A549 treated with Hydrocortisone at 1 μM for 4 hours (cell line): ENCODE data around the gene GPBAR1. TPM values are rescaled to one million over a fixed set of nuclear protein-coding genes. Genes with fewer than 3 reads are reported as not detected.

Experiments
- total RNA-seq: library from RNA; stranded (reverse); fragments of 200-300 nt; extraction: Qiagen RNA extraction; gene quantifications from 5 replicates; pipeline ENCODE4 v1.2.3, GENCODE V29; 2022

The GPBAR1 gene, protein sequence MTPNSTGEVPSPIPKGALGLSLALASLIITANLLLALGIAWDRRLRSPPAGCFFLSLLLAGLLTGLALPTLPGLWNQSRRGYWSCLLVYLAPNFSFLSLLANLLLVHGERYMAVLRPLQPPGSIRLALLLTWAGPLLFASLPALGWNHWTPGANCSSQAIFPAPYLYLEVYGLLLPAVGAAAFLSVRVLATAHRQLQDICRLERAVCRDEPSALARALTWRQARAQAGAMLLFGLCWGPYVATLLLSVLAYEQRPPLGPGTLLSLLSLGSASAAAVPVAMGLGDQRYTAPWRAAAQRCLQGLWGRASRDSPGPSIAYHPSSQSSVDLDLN
- total RNA-seq, result 0.14 to 0.29 TPM (median 0.18 TPM) in 5 replicates

DNA sequence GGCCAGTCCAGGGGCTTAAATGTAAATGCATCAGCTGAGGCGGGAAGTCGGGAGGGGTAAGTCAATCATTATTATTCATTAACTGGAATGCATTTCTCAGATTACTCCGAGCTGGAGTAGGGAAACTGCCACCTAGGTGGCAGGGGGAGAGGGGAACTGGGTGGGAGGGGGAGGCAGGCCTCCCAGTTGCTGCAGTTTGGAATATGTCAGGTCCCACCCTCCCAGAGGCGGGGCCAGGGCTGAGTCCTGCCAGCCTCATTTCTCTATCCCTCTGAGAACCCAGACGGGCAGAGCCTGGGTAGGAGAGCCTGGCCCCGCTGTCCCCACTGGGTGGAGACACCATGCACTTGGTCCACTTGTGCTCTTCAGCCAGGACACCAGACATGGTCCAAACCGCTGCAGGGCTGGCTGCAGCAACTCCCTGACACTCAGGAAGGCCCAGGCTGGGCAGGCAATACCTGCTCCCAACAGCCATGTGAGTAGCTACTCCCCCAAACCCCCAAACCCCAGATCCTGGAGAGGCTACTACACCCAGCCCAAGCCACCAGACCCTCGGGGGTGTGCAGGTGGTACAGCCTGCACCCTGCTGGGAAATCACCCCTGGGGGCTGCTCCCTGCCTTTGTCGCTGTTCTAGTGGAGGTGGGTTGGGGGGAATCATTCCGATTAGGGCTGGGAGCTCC, at the start of gene GPBAR1:
Gene GPBAR1 (plus strand): TSS at position 274 of the 681 bp plus-strand sequence. CDS start 1,710 bp downstream, outside the sequence.

DNA sequence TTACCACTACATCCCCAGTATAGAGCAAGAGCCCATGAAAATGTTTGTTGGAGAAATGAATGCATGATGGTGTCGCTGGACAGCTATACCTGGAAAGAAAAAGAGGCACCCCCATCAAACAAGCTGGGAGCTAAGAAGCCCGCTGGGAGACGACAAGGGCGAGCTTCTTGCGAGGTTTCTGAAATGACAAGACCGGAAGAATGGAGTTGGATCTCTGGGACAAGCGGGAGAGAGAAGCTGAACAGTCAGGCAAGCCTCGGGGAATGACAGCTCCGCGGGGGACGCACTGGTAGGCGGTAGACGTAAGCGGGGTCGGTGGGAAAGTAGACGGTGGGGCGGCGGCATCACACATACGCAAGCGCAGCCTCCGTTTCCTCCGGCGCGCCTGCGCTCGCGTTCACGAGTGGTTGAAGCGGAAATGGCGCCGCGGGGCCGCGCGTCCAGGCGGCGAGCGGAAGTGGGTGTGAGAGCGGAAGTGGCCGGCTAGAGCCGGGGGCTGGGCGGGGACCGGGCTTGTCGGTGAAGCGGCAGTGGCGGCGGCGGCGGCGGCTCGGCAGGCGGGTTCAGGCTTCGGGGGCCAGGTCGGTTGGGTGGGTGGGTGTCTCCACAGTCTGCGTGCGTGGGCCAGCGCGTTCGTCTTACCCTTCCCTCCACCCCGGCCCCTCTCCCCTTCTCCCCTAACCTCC, 44.0 kb upstream of the GPBAR1 start, which contains the start of gene ARPC2:
Gene ARPC2 (plus strand): TSS at position 516 of the 686 bp plus-strand sequence. CDS start 282 bp downstream, outside the sequence.

DNA sequence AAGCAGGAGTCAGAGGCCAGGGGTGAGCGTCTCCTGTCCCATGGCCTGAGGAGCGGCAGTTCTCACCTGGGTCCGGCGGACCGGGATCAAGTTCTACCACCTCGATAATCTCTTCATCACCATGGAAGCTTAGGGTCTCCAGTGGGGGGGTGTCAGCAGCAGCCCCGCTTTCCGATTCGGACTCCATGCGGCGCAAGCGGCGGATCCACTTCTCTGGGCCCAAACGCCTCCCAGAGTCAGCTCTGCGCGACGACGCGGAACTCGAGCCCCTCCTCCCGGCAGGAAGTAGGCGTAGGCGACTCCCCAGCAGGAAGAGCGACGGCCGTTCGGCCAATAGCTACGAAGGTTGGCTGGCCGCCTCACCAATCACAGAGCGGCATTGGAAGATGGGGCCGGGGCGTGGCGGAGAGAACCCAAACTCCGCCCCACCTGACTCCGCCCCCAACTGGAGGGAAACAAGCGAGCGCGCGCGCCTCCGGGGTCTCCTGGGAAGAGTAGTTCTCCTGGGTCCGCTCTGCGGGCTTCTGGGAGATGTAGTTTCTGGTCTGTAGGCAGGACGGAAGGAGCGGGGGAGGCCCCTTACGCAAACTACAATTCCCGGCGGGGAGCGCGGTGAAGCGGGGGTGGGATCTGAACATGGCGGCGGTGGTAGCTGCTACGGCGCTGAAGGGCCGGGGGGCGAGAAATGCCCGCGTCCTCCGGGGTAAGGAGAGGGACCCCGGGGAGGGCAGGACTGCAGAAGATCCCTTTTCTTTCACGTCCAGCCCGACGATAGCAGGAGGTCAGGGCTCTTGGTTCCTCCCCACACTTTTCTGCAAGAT, 9.3 kb downstream of the GPBAR1 start, which contains the start of the genes AAMP and PNKD:
Gene AAMP (minus strand): TSS at position 238 of the 821 bp plus-strand sequence. CDS start 51 bp downstream, at position 187.
Gene PNKD (plus strand): TSS at position 620 of the 821 bp plus-strand sequence. CDS start 17 bp downstream, at position 637.

DNA sequence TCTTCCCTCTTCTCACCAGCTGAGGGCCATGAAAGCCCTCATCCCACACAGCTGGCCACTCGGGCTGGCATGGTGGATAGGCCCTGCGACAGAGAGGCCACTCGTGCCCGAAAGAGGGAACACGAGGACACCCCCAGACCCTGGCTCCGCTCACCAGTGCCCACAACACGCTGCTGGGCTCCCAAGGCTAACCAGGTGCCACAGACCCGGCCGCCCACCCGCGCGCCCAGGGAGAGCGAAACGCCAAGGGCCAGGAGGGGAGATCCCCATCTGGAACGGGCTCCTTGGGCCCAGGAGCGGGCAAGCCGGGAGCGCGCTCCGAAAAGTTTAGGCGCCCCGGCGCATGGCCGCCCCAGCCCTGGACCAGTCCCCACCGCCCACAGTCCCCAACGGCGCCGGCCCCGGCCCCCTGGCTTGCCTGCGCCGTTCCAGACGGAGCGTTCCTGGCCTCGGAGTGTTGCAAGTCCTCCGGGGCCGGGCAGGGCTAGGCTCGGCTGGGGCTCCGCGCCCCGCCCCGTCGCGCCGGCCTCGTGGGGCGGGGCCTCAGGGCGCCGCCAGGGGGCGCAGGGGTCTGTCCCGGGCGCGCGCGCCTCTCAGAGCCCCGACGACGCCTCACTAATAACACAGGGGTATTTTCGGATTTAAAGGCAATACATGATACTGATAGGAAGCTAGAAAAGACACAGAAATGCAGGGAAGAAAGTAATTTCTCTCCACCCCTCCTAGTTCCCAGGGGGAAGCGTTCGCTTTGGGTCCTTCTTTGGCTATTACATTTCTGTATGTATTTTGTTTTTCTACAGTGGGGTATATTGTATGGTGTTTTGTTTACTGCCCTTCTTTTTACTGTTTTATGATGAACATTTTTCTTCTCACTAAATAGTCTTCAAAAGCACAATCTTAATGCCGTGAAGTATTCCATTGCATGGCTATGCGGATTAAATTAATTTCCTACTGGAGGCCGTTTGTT, 31.5 kb downstream of the GPBAR1 start, which contains the start of gene TMBIM1:
Gene TMBIM1 (minus strand): TSS at position 456 of the 967 bp plus-strand sequence. CDS start 10,362 bp downstream, outside the sequence.

Other genes starting within 250 kb of the GPBAR1 start
- gene RUFY4, start 191.8 kb upstream of the GPBAR1 start, total RNA-seq, result 0.09 TPM in 1 of 5 replicates, not detected in the others
- gene CXCR2, start 135.0 kb upstream of the GPBAR1 start, total RNA-seq, result 0.07 TPM in 1 of 5 replicates, not detected in the others
- not detected in 5 replicates for gene CXCR1, start 94.1 kb upstream of the GPBAR1 start, total RNA-seq
- gene ARPC2, start 43.8 kb upstream of the GPBAR1 start, total RNA-seq, result 291 to 305 TPM (median 299 TPM) in 5 replicates
- gene AAMP, start 9.1 kb downstream of the GPBAR1 start, total RNA-seq, result 122 to 179 TPM (median 125 TPM) in 5 replicates
- 58.3 to 74.6 TPM (median 68.8 TPM) in 5 replicates for gene PNKD, start 9.5 kb downstream of the GPBAR1 start, total RNA-seq
- gene TMBIM1, start 31.5 kb downstream of the GPBAR1 start, total RNA-seq, result 123 to 148 TPM (median 135 TPM) in 5 replicates
- gene CATIP, start 95.8 kb downstream of the GPBAR1 start, total RNA-seq, result 0.21 to 0.23 TPM in 2 of 5 replicates, not detected in the others
- gene SLC11A1, start 121.3 kb downstream of the GPBAR1 start, total RNA-seq, result 0.08 to 0.29 TPM (median 0.23 TPM) in 5 replicates
- 66.9 to 75.6 TPM (median 71.5 TPM) in 5 replicates for gene CTDSP1, start 138.9 kb downstream of the GPBAR1 start, total RNA-seq
- gene VIL1, start 158.1 kb downstream of the GPBAR1 start, total RNA-seq, result 0.17 to 0.38 TPM (median 0.35 TPM) in 5 replicates